Measurements from ENCODE around the gene IMMP2L.

The IMMP2L gene

GRCh38 chr7:110835218-110835617 lies 727.1 kb downstream of the IMMP2L start:
- DNase-seq, result no peak

GRCh38 chr7:110831419-110831818 lies 730.9 kb downstream of the IMMP2L start:
- no peak for DNase-seq

- no peak for DNase-seq
Observed at GRCh38 chr7:110830778-110831177, 731.5 kb downstream of the IMMP2L start.

- no peak for DNase-seq
Observed at GRCh38 chr7:110827936-110828335, 734.4 kb downstream of the IMMP2L start.

GRCh38 chr7:110827287-110827855 lies 734.9 kb downstream of the IMMP2L start:
- DNase-seq, result no peak

- DNase-seq, result no peak
Observed at GRCh38 chr7:110813986-110814385, 748.3 kb downstream of the IMMP2L start.

- no peak for DNase-seq
Observed at GRCh38 chr7:110809832-110810231, 752.5 kb downstream of the IMMP2L start.

- no peak for DNase-seq
Observed at GRCh38 chr7:110808361-110808760, 753.9 kb downstream of the IMMP2L start.

GRCh38 chr7:110804501-110804900 lies 757.8 kb downstream of the IMMP2L start:
- no peak for DNase-seq

- DNase-seq, result no peak
Observed at GRCh38 chr7:110803602-110804143, 758.6 kb downstream of the IMMP2L start.

- no peak for DNase-seq
Observed at GRCh38 chr7:110801502-110801901, 760.8 kb downstream of the IMMP2L start.

- no peak for DNase-seq
Observed at GRCh38 chr7:110800984-110801383, 761.3 kb downstream of the IMMP2L start.

GRCh38 chr7:110797656-110798055 lies 764.6 kb downstream of the IMMP2L start:
- DNase-seq, result no peak

GRCh38 chr7:110790992-110791391 lies 771.3 kb downstream of the IMMP2L start:
- DNase-seq, result no peak

- DNase-seq, result no peak
Observed at GRCh38 chr7:110786328-110786965, 775.8 kb downstream of the IMMP2L start.

GRCh38 chr7:110784749-110785148 lies 777.5 kb downstream of the IMMP2L start:
- DNase-seq, result no peak

GRCh38 chr7:110780712-110781111 lies 781.6 kb downstream of the IMMP2L start:
- DNase-seq, result no peak

- no peak for DNase-seq
Observed at GRCh38 chr7:110779339-110779738, 783.0 kb downstream of the IMMP2L start.

- DNase-seq, result no peak
Observed at GRCh38 chr7:110775046-110775445, 787.2 kb downstream of the IMMP2L start.

- no peak for DNase-seq
Observed at GRCh38 chr7:110774071-110774470, 788.2 kb downstream of the IMMP2L start.

GRCh38 chr7:110772615-110773014 lies 789.7 kb downstream of the IMMP2L start:
- no peak for DNase-seq

- DNase-seq, result no peak
Observed at GRCh38 chr7:110771717-110772116, 790.6 kb downstream of the IMMP2L start.

- no peak for DNase-seq
Observed at GRCh38 chr7:110767550-110768110, 794.7 kb downstream of the IMMP2L start.

GRCh38 chr7:110766864-110767263 lies 795.4 kb downstream of the IMMP2L start:
- no peak for DNase-seq
